Measurements from ENCODE around the gene PDGFC.
"Not testable (repeated sequence)": the region's sequence is repeated elsewhere in the genome, so short reads cannot be mapped to it uniquely, and the experiment has no call there.

PDGFC gene

DNA sequence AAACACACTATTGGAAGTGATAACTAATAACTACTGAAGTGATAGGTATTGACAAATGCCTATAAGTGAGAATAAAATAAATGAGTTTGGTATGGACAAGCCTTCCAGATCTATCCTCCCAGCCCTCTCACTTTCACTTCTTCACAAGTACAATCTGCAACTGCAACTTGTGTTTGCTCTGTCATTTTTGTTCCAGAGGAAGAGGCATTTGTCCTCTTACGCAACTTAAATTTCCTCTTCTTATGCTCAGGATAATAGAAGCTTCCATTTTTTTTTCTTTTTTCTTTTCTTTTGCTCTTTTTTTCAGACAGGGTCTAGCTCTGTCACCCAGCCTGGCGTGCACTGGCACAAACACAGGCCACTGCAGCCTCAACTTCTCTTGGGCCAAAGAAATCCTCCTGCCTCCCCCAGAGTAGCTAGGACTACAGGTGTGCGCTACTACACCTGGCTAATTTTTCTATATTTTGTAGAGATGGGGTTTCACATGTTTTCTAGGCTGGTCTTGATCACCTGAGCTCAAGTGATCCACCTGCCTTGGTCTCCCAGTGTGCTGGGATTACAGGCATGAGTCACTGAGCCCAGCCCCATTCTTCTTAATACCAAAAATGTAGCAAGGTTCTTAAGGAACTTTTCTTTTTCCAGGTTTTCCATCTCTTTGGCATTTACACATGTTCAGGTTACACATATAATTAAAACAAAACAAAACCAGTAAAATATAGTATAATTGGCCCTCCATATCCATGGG, 73.1 kb downstream of the PDGFC start:
- DNase-seq: no peak

DNA sequence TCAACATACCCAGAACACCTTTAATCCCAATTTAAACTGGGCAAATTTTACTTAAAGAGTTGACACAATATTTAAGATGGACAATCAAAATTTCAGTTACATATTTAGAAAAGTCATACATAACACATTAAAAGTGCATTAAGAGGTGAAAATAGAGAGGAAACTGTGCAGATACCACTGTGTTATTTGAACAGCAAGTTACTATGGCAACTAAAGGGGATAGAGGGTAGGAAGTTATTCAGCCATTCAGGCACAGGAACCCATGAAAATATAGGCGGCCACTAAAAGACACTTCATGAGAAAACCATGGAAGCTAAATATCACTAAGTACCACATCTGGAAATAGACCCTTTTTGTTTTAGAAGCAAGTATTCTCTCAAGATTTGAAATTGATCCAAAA, 75.1 kb downstream of the PDGFC start:
- no peak for DNase-seq

DNA sequence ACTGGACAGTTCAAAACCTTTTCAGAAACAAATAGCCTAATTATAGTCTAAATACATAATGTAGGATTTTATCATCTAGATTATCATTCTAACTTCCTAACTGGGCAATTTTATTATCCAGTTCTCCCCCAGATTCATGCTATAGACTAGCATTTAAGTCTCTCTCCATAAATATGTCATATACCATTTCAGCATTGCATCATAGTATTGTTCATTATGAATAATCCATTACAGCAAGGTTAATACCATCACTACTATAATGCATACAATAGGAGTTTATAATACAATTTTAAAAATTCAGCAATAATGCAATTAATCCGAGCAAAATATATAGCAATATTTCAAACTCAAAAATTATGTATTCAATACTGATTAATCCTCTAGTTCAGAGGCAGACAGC, 77.4 kb downstream of the PDGFC start:
- DNase-seq: no peak

DNA sequence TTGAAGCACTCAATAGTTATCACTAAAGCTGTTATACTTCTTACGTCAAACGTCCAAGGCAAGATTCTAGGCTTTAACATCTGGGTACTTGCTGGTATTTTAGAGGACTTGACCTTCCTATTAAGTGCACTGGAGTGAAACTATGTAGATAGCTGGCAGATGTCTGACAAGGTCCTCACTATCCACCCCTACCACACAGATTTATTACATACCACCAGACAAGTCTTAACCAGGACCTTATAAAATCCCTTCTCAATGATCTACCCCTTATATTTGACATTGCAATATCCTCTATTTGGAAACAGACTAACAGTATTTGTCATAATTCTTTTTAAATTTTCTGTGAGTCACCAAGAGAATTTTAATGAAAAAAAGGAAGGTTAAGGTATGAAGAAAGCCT, 78.8 kb downstream of the PDGFC start:
- no peak for DNase-seq

DNA sequence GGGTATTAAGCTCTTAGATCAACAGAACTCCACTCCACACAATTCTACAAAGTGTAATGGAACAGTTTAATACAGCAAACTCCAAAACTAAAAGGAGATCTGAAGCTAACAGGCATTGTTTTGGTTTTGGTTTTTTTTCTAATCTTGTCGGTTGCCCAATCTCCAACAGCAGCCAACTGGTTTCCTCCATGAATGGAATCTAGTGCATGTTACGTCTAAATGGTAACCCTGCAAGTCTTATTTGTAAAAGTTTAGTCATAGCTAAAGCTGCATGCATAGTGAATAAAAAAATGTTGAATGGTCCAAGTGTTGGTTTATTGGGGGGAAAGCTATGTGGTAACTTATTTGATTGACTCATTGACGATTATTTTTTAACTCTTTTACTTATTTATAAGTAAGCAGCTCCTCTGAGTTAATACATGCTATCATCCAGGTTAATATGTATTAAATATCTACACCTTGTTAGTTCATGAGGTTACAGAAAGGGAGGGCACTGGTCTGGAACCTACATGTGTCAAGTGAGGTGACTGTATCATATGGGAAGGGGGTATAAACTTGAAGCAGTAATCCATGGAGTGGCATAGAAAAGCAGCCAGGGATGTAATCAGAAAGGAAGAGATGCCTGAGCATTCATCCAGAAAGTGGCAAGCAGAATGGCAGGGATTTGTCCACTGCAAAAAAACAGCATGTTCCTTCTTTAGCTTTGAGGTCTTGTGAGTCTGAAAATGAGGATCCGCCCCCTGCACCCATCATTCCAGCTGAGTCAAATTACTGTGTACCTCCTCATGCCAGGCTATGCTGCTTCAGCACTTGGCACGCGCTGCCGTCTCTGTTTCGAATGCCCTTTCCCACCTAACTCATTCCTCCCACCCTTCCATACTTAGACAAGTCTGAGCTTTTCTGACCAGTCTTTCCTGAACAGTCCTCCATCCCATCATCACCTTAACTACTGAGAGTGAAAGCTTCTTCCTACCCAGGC, 81.7 kb downstream of the PDGFC start:
- DNase-seq: peak in 1 of 5 experiments; percentile 3

DNA sequence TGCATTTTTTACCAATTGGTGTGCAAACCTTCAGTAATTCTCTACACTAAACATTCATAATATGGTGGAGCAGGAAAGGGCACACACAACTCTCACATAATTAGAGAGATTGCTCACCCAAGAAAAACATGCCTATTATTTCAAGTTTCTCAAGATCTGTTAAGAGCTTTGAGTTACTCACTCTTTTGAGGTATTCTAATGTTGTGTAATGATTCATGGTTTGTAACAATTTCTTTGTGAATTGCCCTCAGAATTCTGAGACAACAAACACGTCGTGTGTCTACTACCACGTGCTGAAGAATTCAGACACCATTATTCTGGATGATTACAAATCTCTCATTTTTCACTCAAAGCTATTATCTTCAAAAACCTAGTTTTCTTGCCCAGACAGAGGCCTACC, 82.8 kb downstream of the PDGFC start:
- DNase-seq: peak in 1 of 5 experiments; percentile 32

DNA sequence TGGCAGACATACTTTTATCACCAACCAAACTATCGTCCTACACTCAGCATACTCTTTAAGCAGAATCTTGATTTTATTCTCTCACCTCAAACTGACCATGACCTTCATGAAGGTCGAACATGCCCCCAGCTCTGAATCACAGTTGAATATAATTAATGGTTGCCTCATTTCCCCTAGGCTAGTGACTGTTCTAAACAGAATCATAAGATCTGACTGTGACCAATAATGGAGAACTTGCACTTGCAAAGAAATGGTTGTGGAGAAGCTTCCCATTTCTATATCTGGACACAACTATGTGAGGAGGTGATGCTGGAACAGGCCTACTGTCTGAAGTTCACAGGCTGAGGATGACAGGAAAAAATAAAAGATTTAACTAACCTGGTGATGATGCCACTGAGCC, 85.1 kb downstream of the PDGFC start:
- no peak for DNase-seq

DNA sequence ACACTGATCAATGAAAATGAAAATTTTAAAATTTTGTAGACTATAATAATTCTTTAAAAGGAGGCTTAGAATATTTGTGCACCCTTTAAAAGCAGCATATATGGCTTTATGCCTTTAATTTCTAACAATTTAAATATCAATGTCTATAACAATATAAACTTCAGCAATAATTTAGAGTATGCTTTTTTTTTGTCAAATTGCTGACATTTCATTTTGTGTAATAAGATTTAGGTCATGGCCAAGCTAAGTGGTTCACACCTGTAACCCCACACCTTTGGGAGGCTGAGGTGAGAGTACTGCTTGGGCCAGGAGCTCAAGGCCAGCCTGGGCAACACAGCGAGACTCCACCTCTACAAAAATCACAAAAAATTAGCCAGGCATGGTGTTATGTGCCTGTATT, 86.2 kb downstream of the PDGFC start:
- no peak for DNase-seq

DNA sequence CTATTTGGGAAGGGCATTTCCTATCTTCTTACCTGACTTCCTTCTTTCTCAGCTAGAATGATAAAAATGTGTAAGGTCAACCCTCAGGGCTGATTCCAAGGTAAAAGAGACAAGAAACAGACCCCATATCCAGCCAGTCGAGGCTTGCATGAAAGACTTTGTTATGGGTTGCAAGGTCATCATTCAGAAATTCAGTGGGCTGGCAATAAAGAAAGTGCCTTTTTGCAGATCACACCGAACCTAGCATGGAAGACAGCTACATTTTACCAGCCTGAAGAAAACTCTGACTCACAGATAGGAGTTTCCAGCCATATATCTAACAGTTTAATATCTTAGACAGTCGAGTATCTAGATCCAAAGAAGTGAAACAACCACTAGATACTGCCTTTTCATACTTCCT, 87.4 kb downstream of the PDGFC start:
- DNase-seq: no peak

DNA sequence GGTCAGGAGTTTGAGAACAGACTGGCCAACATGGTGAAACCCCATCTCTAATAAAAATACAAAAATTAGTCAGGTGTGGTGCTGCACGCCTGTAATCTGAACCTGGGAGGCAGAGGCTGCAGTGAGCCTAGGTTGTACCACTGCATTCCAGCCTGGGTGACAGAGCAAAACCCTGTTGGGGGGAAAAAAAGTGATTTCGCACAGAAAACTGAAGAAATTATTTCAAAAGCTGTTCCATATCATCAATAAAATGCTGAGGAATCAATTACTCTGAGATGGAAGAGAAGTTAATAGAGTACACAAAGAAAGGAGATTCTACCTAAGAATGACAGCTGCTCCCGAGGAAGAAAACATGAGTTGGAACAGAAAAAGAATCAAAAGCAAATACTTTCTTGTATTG, 95.9 kb downstream of the PDGFC start:
- DNase-seq: no peak

DNA sequence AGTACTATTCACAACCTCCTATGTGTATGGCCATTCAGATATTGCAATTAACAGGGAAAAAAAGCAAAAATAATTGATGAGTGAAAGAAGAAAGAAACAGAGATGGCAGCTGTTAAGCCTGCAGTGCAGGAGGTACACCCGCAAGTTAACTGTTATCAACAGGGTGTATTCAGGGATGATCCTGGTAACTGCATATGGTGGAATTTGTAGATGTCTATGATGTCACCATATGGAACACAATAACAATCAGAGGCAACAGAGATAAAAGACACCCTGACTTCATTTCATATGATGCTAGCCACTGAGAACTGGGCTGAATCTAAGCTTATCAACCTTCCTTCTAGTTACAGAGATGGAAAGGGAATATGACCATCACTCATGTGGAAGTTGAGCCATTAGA, 96.5 kb downstream of the PDGFC start:
- DNase-seq: no peak

DNA sequence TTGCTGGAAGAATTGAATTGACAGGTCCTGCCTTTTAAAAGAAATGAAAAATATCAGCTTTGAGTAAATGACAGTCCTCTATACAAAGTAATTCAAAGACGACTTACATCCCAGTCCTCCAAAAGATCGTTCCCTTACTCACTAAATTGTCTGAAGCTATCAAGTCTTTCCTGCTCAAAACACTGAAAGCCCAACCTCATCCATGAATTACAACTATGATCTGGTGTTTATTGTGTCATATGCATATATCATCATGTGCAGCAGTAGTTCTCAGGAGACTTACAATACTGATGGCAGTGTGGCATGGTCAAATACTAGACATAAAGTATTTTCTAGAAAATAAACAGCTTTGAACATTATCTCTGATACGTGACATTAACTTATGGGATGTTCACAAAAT, 97.8 kb downstream of the PDGFC start:
- DNase-seq: no peak

DNA sequence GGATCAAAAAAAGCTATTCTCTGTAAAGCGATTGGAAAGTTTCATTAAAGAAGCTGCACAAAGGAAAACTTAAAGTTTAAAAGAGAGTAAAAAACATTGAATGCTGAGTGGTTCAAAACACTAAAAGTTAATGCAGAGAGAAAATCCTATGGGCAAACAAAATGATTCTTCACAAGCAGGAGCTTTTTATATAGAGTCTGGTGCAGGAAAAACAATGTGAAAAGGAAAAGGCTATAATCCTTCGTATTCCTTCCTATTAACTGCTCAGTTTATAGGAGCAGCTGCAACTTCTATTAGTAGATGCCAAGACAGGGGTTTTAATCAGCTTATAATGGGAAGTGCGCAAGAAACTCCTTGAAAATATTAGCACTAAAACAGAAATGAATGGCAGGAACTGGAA, 100.7 kb downstream of the PDGFC start:
- no peak for DNase-seq

DNA sequence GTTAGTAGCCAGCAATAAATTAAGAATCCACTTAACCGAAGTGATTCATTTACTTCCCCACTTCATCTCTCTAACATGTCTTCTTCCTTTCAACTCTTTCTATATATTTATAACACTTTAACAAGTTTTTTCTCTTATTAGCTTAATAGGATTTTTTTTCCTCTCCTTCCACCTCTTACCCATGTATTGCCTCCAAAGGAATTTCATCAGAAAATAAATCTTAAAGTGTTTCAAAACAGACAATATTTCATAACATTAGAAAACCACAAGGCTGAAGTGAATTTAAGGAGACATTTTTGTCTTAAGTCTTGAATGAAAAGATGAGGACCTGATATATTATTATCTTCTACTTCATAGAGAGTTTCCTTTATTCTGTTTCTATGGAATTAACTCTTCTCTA, 101.5 kb downstream of the PDGFC start:
- no peak for DNase-seq

DNA sequence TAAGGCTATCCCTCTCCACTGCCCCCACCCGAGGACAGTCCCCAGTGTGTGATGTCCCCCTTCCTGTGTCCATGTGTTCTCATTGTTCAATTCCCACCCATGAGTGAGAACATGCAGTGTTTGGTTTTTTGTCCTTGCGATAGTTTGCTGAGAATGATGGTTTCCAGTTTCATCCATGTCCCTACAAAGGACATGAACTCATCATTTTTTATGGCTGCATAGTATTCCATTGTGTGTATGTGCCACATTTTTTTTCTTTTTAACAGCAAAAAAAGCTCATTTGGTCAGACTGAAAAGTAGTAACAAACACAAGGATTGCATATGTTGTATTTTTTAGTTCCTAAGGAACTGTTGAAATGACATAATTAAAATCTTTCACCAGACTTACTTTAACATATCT, 105.5 kb downstream of the PDGFC start:
- DNase-seq: not testable (repeated sequence)

DNA sequence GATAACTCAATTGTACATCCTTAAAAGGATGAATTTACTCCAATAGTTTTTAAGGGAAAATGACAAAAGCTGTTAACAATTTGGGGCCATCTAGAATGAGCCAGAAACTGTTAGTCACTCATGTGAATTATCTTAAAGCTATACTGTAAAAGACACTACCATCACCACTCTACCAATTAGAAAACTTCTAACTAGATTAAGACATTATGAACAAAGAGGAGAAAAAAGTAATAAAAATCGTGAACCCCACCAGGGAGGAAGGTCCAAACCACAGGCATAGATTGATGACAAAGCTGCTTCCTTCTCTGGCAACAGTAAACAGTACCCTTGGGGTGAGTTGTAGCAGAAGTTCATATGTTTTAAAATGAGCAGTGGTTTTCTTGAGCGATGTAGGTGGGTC, 106.1 kb downstream of the PDGFC start:
- no peak for DNase-seq

DNA sequence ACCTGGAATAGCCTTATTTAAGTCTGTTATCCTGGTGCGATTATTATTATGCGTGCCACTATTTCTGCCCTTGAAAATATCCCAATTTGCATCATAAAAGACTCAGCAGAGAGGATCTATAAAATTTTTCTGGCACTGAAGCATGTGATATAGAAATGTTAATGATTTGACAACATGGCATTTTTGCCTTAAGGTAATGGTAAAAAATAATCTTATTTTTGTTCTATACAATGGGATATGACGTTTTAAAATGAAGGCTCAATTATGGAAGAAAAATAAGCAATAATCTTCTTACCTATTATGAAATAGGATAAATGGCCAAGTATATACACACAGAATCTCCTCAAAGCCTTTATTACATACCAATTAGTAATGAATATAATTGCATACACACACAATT, 113.5 kb downstream of the PDGFC start:
- no peak for DNase-seq

DNA sequence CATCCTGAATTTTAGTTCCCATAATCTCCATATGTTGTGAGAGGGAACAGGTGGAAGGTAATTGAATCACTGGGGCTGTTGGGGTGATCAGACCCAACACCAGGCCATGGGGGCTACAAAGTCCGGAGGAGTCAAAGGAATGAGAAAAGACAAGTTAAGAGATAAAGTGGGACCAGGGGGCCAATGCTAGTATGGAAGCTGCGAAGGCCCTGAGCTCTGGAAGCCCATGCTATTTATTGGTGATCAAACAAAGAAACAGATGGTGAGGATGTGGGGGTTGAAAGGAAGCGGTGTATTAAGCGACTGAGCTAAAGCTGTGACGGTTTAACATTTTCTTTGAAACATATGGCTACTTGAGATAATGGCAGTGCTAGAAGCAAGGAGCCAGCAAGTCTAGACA, 132.8 kb downstream of the PDGFC start:
- no peak for DNase-seq

DNA sequence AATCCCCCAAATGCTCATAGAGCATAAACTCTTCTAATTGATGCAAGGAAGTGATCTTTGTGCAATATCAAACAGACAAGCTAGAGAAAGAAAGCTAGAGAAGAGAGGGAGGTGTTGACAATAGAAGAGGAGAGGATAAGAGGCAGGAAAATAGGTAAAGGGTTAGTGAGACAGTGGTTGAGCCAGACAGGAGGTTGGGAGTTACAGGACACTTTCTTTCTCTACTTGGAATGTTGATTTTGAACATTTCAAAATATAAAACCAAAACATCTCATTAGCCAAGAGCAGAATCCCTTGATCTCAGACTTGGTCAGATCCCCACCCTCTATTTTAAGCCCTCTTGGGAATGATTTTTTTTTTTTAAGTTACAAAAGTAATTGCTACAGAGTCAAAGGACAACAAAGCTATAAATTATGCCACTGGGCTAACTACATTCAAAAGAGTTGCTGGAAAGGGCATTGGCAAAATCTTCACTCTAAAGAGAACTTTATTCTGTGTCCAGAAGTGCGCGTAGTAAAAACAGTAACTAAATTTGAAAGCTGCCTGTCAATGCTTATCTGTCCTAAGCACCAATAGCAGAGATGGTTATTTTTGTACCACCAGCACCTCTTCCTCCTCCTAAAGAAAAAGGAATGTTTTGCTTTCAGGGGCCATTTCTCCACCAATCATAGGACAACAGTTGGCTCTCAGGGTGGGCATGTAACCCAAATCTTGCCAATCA, 133.8 kb downstream of the PDGFC start:
- no peak for DNase-seq

DNA sequence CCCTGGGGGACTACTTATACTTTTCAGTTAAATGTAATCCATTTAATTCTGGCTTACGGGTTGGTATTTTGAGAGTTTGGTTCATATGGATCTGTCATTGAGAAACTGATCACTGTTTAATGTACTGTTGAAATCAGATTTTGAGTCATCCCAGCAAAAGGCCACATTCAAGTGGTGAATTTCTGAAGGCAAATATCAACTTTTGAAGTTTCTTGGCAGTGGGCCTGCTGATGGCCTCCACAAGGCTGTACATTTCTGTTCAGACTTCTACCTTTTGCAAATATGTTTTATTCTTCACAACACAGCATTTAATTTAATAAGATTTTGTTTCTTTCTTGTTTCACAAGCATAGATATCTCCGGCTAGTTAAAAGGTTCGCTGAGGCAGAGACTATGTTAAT, 138.7 kb downstream of the PDGFC start:
- no peak for DNase-seq

DNA sequence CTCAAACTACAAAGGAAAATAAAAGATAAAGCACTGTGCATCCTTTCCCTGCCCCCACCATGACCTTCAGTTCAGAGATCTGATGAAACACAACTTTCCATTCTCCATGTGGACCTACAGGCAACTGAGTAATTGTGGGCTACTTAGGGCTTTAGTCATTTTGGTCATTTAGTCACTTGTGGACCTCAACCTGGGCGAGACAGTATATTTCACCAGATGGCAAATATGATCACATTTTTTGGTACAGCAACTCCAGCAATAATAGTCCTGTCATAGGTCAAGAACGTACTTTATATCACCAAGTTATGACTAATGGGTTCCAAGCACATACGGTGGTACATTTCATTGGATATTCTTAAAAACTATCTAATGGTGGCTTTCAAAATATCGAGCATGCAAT, 141.2 kb downstream of the PDGFC start:
- DNase-seq: no peak

DNA sequence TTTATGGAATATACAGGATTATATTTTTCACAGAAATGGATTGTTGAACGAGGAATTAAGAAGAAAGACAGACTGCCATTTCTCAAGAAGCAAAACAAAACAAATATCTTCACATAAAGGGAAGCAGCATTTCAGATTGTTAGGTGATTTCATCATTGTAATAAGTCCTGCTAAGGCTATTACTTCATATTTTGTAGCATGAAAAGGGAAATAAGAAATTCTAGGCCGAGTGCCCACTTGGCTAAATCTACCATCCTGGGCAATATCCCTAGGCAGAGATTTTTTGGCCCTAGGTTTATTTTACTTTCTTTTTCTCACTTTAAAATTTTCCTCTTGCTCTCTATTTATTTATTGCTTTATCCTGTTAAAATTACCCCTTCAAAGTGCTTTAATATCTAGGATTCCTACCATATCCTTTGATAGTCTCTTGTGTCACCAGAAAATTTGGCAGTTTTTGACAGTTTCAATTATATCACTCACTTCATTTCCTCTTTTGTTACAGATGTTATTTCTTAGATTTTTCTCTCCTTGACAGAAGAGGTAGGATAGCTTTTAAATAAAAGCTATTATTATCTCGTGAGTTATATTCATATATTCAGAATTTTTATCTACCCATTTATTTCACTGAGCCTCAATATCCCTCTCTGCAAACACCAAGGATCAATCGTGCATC, 142.3 kb downstream of the PDGFC start:
- no peak for DNase-seq

DNA sequence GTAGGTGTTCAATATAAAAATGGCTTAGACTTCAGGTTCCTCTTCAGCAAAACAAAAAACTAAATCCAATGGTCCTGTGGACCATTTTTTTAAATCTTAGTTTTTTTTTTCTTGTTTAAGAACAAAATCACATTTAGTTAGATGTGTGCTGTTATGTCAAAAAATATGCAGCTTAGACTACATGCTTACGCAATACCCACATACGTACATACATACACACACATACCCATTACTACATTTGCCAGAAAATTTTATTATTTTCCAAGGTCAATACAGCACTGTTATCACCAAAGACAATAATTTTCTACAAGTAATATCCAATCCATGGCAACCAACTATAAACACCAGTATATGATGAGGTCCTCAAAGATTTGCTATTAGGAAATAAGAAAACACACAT, 144.1 kb downstream of the PDGFC start:
- no peak for DNase-seq

All from T-helper 2 cell (primary cell).